H7 (cell line): Measurements from ENCODE around the gene SGCB. TPM values are rescaled to one million over a fixed set of nuclear protein-coding genes. Genes with fewer than 3 reads are reported as not detected.
"Not testable (repeated sequence)": the region's sequence is repeated elsewhere in the genome, so short reads cannot be mapped to it uniquely, and the experiment has no call there.

Experiments
- DNase-seq: peaks from one replicate; pipeline ENCODE4 v3.0.0; 2012
- H3K27me3 ChIP-seq: 2 replicates; pipeline ENCODE4 v1.6.0; 2011; ENCODE audit warnings: mild to moderate bottlenecking, low read length; ENCODE audit not compliant: control insufficient read depth, insufficient read depth
- H3K36me3 ChIP-seq: replicated peaks from 2 replicates; pipeline ENCODE4 v1.5.1; 2011; ENCODE audit warnings: low read length; ENCODE audit not compliant: control insufficient read depth, insufficient read depth
- H3K4me3 ChIP-seq: 2 replicates; pipeline ENCODE4 v1.5.1; 2011; ENCODE audit warnings: low read depth, mild to moderate bottlenecking, control low read depth, low read length, moderate library complexity; ENCODE audit not compliant: insufficient read depth
- total RNA-seq: library from RNA; depleted of rRNA; stranded (reverse); fragments of >200 nt; shearing (Covaris generic); gene quantifications from 2 replicates; pipeline ENCODE4 v1.2.3, GENCODE V29; 2014; rRNA removed

The SGCB gene
- 8.7 and 9.5 TPM in 2 replicates for total RNA-seq

- peak within 1 kb of the TSS; percentile 59 for H3K4me3 ChIP-seq
- H3K27me3 ChIP-seq, result peaks cover 5% of the 10 kb centered on the region
- peak; percentile 92 for DNase-seq
- peaks cover 1% of the 10 kb centered on the region; the same call in 1 of the 2 replicates for H3K36me3 ChIP-seq
Observed at GRCh38 chr4:52038103-52038912, at the start of gene SGCB. TSS of gene SGCB (minus strand) at chr4:52038299. CDS start at chr4:52038259, 40 bp downstream.

- DNase-seq, H3K27me3 ChIP-seq, H3K36me3 ChIP-seq, H3K4me3 ChIP-seq: not testable (repeated sequence)
Observed at GRCh38 chr4:52086425-52086824, 48.3 kb upstream of the SGCB start.

GRCh38 chr4:52081216-52081615 lies 43.1 kb upstream of the SGCB start:
- H3K36me3 ChIP-seq, result no peaks in the 10 kb centered on the region
- peaks cover 6% of the 10 kb centered on the region for H3K27me3 ChIP-seq
- H3K4me3 ChIP-seq, result no peak overlapping the region
- DNase-seq, result no peak

GRCh38 chr4:52079659-52080058 lies 41.6 kb upstream of the SGCB start:
- Histone ChIP-seq H3K27me3 (peaks cover 10% of the 10 kb centered on the region), H3K4me3 (no peak overlapping the region)
- DNase-seq, result no peak

GRCh38 chr4:52076731-52077130 lies 38.6 kb upstream of the SGCB start:
- Histone ChIP-seq H3K27me3 (peaks cover 10% of the 10 kb centered on the region), H3K36me3 (no peaks in the 10 kb centered on the region), H3K4me3 (peak overlapping the region; percentile 31)
- peak; percentile 66 for DNase-seq

More at GRCh38 chr4:52079659-52080058, 41.6 kb upstream of the SGCB start:
- H3K36me3 ChIP-seq, result no peaks in the 10 kb centered on the region

- H3K4me3 ChIP-seq, result no peak overlapping the region
- DNase-seq, result no peak
- peaks cover 9% of the 10 kb centered on the region for H3K27me3 ChIP-seq
- H3K36me3 ChIP-seq, result no peaks in the 10 kb centered on the region
Observed at GRCh38 chr4:52071791-52072546, 33.9 kb upstream of the SGCB start.

GRCh38 chr4:52069571-52069970 lies 31.5 kb upstream of the SGCB start:
- no peaks in the 10 kb centered on the region for H3K27me3 ChIP-seq
- DNase-seq, result no peak
- no peak overlapping the region for H3K4me3 ChIP-seq
- no peaks in the 10 kb centered on the region for H3K36me3 ChIP-seq

GRCh38 chr4:52059372-52059771 lies 21.3 kb upstream of the SGCB start:
- H3K36me3 ChIP-seq, result no peaks in the 10 kb centered on the region
- DNase-seq, result no peak
- no peak overlapping the region for H3K4me3 ChIP-seq
- H3K27me3 ChIP-seq, result no peaks in the 10 kb centered on the region

- Histone ChIP-seq H3K36me3 (no peaks in the 10 kb centered on the region), H3K27me3 (no peaks in the 10 kb centered on the region), H3K4me3 (no peak overlapping the region)
- DNase-seq, result no peak
Observed at GRCh38 chr4:52058275-52058674, 20.2 kb upstream of the SGCB start.

GRCh38 chr4:52057196-52057595 lies 19.1 kb upstream of the SGCB start:
- Histone ChIP-seq H3K36me3 (no peaks in the 10 kb centered on the region), H3K4me3 (no peak overlapping the region), H3K27me3 (no peaks in the 10 kb centered on the region)
- no peak for DNase-seq

GRCh38 chr4:52054254-52054653 lies 16.2 kb upstream of the SGCB start:
- Histone ChIP-seq H3K4me3 (no peak overlapping the region), H3K27me3 (peaks cover 12% of the 10 kb centered on the region), H3K36me3 (no peaks in the 10 kb centered on the region)
- DNase-seq, result no peak

- H3K36me3 ChIP-seq, result no peaks in the 10 kb centered on the region
- peak; percentile 29 for DNase-seq
- H3K4me3 ChIP-seq, result peak overlapping the region; percentile 40; the same call in 1 of the 2 replicates
- H3K27me3 ChIP-seq, result peaks cover 12% of the 10 kb centered on the region
Observed at GRCh38 chr4:52052475-52052780, 14.3 kb upstream of the SGCB start.

- Histone ChIP-seq H3K27me3 (peaks cover 12% of the 10 kb centered on the region), H3K36me3 (no peaks in the 10 kb centered on the region), H3K4me3 (peak overlapping the region; percentile 40)
- peak; percentile 87 for DNase-seq
Observed at GRCh38 chr4:52051615-52052474, 13.7 kb upstream of the SGCB start.

GRCh38 chr4:52051213-52051614 lies 13.1 kb upstream of the SGCB start, which contains the start of gene SPATA18:
TSS of gene SPATA18 (plus strand) at chr4:52051304. CDS start at chr4:52051705, 401 bp downstream.
- peaks cover 12% of the 10 kb centered on the region for H3K27me3 ChIP-seq
- DNase-seq, result peak; percentile 72
- H3K36me3 ChIP-seq, result no peaks in the 10 kb centered on the region
- H3K4me3 ChIP-seq, result peak within 1 kb of the TSS; percentile 40
